ENCODE measurements around the gene NHEJ1.

NHEJ1 gene

DNA sequence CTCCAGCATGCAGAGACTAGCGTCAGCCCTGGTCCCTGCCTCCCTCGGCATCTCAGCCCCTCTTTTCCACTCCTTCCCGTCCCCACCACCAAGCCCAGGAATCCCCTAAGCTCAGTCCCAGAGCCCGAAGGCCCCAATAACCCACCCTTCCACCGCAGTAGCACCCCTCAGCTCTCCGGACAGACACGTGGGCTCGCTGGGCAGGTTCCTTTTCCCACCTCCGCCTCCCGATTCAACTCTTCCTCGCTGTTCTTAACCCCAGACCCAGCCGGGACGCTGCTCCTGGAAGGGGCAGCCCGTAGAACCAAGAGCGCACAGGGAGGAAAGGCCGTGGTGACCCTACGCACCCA is 101.3 kb downstream of the NHEJ1 start:
- H3K4me1 Mint-ChIP-seq: peaks cover 20% of the 10 kb centered on the region
- no peaks in the 10 kb centered on the region for H3K9me3 Mint-ChIP-seq
- DNase-seq (no peak), ATAC-seq (no peak)
- H3K4me3 Mint-ChIP-seq: peak overlapping the region; percentile 24
- peaks cover 59% of the 10 kb centered on the region for H3K27me3 Mint-ChIP-seq
- no peak overlapping the region for H3K27ac Mint-ChIP-seq
- H3K36me3 Mint-ChIP-seq (ENCODE audit: low read depth): peaks cover 2% of the 10 kb centered on the region

DNA sequence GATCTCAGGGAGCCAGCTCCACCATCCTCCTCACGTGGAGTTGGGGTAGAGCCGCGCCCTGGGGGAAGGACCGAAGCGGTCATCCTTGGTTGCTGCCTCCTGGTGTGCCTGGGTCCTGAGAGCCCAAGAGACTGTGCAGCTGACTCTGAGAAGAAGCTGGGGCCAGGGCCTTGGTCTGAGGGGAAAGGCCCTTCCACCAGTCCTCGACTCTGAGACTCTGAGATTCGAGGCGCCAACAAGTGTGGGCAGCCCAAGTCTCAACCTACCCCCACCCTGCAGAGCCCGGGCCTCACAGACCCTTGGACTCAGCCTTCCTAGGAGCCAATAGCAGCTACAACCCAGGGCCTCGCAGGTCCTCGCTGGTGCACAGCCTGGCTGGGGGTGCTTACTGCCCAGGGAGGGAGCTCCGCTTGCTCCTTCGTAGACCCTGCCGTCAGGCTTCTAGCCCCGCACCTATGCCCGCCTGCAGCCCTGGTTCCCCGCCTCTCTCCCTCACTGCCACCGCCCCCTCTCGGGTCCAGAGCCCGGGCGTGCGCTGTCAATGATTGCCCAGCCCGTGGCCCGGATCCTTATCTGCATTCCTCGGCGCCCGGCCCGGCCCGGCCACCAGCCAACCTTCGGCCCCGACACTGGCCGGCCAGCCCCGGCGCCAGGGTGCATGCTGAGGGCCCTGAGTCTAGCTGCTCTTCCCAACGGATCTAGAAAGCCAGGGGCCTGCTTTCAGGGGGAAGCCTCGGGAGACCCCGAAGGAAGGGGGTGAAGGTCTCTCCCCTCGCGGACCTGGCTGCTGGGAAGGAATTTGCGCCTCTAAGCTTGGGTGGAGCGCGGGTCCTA is 101.9 kb downstream of the NHEJ1 start:
- ATAC-seq (no peak), DNase-seq (no peak)
- Mint-ChIP-seq H3K9me3 (no peaks in the 10 kb centered on the region), H3K4me3 (no peak overlapping the region), H3K4me1 (peaks cover 20% of the 10 kb centered on the region), H3K27me3 (peaks cover 61% of the 10 kb centered on the region), H3K36me3 (ENCODE audit: low read depth) (no peaks in the 10 kb centered on the region), H3K27ac (no peak overlapping the region)

GRCh38 chr2:219057709-219058540 is 102.7 kb downstream of the NHEJ1 start:
- peak; percentile 91 for ATAC-seq
- Mint-ChIP-seq H3K27ac (no peak overlapping the region), H3K4me3 (peak overlapping the region; percentile 11), H3K9me3 (no peaks in the 10 kb centered on the region), H3K4me1 (peaks cover 20% of the 10 kb centered on the region), H3K36me3 (ENCODE audit: low read depth) (no peaks in the 10 kb centered on the region), H3K27me3 (peaks cover 57% of the 10 kb centered on the region)
- peak; percentile 82 for DNase-seq

DNA sequence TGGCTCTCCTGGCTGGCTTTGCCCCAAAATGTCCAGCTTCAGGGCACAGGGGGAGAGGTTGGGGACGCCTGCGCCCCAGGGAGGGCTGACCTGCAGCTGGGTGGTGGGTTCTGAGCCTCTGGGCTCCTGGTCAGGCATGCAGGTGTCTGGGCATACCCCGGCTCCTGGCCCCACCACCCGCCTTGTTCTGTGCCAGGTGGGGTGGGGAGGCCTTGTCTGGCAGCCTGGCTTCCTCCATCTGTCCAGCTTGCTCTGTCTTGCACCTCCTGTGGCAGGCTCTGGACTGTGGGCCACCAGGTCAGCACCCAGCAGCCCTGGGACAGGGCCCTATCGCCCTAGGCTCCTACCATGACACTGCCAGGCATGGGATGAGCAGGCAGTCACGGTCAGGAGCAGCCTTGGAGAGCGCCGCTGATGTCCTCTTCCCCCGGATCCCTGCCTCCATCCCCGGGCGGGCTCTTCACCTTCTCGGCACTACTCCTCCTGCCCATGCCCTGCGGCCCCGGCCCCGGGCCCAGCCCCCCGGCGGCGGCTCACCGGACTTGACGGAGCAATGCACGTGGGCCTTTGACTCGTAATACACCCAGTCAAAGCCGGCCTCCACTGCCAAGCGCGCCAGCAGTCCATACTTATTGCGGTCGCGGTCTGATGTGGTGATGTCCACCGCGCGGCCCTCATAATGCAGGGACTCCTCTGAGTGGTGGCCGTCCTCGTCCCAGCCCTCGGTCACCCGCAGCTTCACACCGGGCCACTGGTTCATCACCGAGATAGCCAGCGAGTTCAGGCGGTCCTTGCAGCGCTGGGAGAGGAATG is 103.5 kb downstream of the NHEJ1 start:
- DNase-seq: no peak
- ATAC-seq: no peak
- Mint-ChIP-seq H3K27ac (no peak overlapping the region), H3K4me3 (no peak overlapping the region), H3K9me3 (no peaks in the 10 kb centered on the region), H3K4me1 (peaks cover 20% of the 10 kb centered on the region), H3K27me3 (peaks cover 49% of the 10 kb centered on the region), H3K36me3 (ENCODE audit: low read depth) (no peaks in the 10 kb centered on the region)

- Mint-ChIP-seq H3K27me3 (peaks cover 45% of the 10 kb centered on the region), H3K36me3 (ENCODE audit: low read depth) (no peaks in the 10 kb centered on the region), H3K27ac (no peak overlapping the region), H3K4me1 (peaks cover 19% of the 10 kb centered on the region), H3K4me3 (no peak overlapping the region), H3K9me3 (no peaks in the 10 kb centered on the region)
- ATAC-seq: no peak
- no peak for DNase-seq
Observed at GRCh38 chr2:219056176-219056895, 104.3 kb downstream of the NHEJ1 start.

DNA sequence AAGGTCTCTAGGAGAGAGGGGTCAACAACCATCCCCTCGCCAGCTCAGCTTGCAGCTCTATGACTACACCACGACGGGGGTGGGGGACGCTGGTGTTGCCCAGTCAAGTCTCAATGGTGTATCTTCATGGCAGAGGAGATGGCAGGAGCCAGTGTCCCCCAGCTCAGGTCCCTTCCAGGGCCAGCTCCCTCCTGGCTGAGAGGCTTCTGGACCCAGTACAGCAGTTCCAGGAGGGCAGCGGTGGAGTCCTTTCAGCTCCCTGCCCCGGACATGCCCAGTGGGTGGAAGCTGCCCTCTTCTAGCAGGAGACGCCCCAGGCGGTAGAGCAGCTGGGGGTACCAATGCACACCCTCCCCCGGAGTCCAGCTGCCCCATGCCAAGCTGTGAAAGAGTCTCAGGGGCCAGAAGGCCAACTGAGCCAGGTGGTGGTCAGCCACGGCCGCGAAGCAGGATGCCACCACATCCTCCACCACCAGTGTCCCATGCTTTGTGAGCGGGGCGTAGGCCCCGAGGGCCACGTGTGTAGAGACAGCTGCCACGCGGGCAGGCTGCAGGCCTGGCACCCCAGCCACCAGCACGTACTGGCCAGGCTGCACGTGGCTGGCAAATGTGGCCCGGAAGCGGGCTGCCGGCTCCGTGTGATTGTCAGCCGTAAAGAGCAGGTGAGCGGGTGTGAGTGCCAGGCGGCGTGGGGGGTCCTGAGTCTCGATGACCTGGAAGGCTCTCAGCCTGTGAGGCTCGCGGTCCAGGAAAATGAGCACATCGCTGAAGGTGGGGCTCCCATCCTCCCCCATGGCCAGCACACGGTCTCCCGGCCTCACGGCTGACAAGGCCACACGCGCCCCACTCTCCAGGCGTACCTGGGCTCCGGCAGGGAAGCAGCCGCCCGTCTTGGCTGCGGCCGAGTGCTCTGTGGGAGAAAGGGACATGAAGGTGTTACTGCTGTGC is 105.4 kb downstream of the NHEJ1 start:
- Mint-ChIP-seq H3K4me1 (peaks cover 18% of the 10 kb centered on the region), H3K36me3 (ENCODE audit: low read depth) (no peaks in the 10 kb centered on the region), H3K9me3 (no peaks in the 10 kb centered on the region), H3K27ac (no peak overlapping the region), H3K4me3 (no peak overlapping the region), H3K27me3 (peaks cover 48% of the 10 kb centered on the region)
- DNase-seq (no peak), ATAC-seq (no peak)

- Mint-ChIP-seq H3K4me3 (no peak overlapping the region), H3K27ac (no peak overlapping the region), H3K36me3 (ENCODE audit: low read depth) (no peaks in the 10 kb centered on the region), H3K27me3 (peaks cover 43% of the 10 kb centered on the region), H3K9me3 (no peaks in the 10 kb centered on the region), H3K4me1 (no peaks in the 10 kb centered on the region)
- ATAC-seq: no peak
- no peak for DNase-seq
Observed at GRCh38 chr2:219049282-219049681, 111.3 kb downstream of the NHEJ1 start.

DNA sequence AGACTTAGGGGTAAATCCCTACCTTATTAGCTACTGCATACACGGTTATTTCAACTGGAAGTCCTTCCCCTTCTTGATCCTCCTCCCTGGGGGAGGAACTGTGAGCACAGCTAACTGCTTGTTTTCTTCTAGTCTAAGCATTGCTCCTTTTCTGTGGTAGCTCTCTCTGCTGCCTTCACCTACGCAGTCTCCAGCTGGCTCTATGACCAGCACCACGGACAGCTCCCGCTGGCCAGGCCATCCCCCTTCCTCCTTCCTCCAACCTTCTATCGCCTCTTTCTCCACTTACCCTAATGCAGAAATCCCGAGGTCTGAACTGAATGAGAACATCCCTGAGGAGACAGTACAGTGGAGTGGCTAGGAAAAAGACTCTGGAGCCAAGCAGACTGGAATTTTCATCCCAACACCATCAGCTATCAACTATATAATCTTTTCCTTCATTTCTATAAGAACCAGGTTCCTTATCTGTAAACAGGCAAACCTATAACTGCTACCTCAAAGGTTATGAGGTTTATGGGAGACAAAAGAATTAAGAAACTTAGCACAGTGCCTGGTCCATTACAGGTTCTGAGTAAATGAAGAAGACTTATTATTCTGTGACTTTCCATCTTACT is 114.6 kb downstream of the NHEJ1 start:
- Mint-ChIP-seq H3K4me1 (peaks cover 3% of the 10 kb centered on the region), H3K27me3 (peaks cover 60% of the 10 kb centered on the region)
- DNase-seq: peak; percentile 33

DNA sequence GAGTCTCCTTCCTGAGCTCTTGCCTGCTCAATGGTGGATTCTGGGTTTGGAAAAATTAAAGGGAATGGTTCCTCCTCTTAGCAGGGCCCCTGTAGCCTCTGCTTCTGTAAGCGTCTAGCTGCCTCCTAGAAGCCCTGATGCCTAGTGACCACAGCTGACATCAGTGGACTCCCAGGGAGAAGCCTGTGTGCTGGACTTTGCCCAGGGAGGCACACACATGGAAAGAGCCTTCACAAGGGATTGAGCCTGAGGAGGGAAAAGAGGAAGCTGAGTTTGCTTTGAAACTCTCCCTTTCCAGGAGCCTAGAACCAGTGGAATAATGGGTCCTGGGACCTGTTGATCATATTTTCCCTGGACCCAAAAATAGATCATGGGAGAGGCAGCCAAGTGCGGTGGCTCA is 117.9 kb downstream of the NHEJ1 start:
- H3K27me3 Mint-ChIP-seq: peaks cover 65% of the 10 kb centered on the region

More for the DNA sequence above, 114.6 kb downstream of the NHEJ1 start:
- Mint-ChIP-seq H3K36me3 (ENCODE audit: low read depth) (no peaks in the 10 kb centered on the region), H3K9me3 (no peaks in the 10 kb centered on the region), H3K27ac (no peak overlapping the region), H3K4me3 (no peak overlapping the region)
- ATAC-seq: no peak

GRCh38 chr2:219042157-219042556 is 118.5 kb downstream of the NHEJ1 start:
- no peak overlapping the region for H3K4me3 Mint-ChIP-seq
- H3K9me3 Mint-ChIP-seq: no peaks in the 10 kb centered on the region
- ATAC-seq: no peak

More for the DNA sequence above, 117.9 kb downstream of the NHEJ1 start:
- DNase-seq: no peak
- ATAC-seq: no peak
- Mint-ChIP-seq H3K4me1 (peaks cover 4% of the 10 kb centered on the region), H3K9me3 (no peaks in the 10 kb centered on the region), H3K36me3 (ENCODE audit: low read depth) (no peaks in the 10 kb centered on the region), H3K4me3 (no peak overlapping the region), H3K27ac (no peak overlapping the region)

DNA sequence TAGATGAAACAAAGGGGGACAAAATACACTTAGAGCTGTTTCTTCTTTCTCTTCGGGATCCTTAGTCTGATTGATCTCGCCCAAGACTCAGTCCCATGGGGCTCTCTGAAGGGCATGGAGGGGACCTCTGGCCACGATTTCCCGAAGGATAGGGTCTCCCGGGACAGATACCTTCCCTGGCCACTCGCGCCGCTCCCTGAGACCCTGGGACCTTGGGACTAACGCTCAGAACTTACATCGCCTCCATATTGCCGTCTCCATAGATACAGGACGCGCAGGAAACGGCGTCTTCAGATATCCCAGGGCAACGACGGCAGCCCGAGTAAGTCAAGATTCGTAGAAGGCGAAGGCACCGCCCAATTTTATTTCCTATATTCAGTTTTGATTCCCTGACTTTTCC is 119.4 kb downstream of the NHEJ1 start, which contains the start of gene CFAP65:
CFAP65 (minus strand) TSS at position 265 of the 400 bp plus-strand sequence. CDS start 2,468 bp downstream, outside the sequence.
- DNase-seq (peak; percentile 34), ATAC-seq (no peak)
- H3K4me3 Mint-ChIP-seq: peak within 1 kb of the TSS; percentile 59
- H3K27me3 Mint-ChIP-seq: peaks cover 64% of the 10 kb centered on the region
- no peaks in the 10 kb centered on the region for H3K36me3 Mint-ChIP-seq (ENCODE audit: low read depth)
- H3K4me1 Mint-ChIP-seq: peaks cover 4% of the 10 kb centered on the region
- no peaks in the 10 kb centered on the region for H3K9me3 Mint-ChIP-seq
- no peak within 1 kb of the TSS for H3K27ac Mint-ChIP-seq

More at GRCh38 chr2:219042157-219042556, 118.5 kb downstream of the NHEJ1 start:
- no peak for DNase-seq
- no peaks in the 10 kb centered on the region for H3K36me3 Mint-ChIP-seq (ENCODE audit: low read depth)
- H3K27me3 Mint-ChIP-seq: peaks cover 67% of the 10 kb centered on the region
- H3K27ac Mint-ChIP-seq: no peak overlapping the region
- H3K4me1 Mint-ChIP-seq: peaks cover 4% of the 10 kb centered on the region

DNA sequence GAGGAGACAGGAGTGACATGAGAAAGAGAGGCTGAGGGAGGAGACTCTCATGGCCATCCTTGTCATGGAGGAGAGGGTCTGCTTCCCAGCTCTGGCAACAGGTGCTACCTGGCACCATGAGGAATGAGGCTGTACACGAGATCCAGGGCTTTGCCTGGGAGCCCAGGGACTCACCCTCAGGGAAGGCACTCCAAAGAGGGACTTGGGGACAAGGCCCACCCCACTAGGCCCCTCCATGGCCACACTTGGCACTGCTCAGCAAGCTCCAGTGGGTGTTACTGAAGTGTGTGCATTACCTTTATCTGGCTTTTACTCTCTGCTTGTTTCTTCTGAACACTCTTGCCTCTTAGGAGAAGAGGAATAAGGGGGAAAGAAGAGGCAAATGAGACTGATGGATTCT is 122.0 kb downstream of the NHEJ1 start:
- H3K36me3 Mint-ChIP-seq (ENCODE audit: low read depth): no peaks in the 10 kb centered on the region
- no peak overlapping the region for H3K4me3 Mint-ChIP-seq
- no peak overlapping the region for H3K27ac Mint-ChIP-seq
- no peaks in the 10 kb centered on the region for H3K9me3 Mint-ChIP-seq
- H3K4me1 Mint-ChIP-seq: peaks cover 4% of the 10 kb centered on the region
- DNase-seq: no peak
- ATAC-seq: no peak
- H3K27me3 Mint-ChIP-seq: peaks cover 62% of the 10 kb centered on the region

Data from activated naive CD8-positive, alpha-beta T cell treated with anti-CD3 and anti-CD28 coated beads, Interleukin-2, amount 50 U/mL, for 24 hours (primary cell).